Fibroblast of skin of scalp (primary cell): ENCODE results near the gene MYL7.

Source experiments
- DNase-seq: peaks from one replicate; pipeline ENCODE4 v3.0.0-alpha.2; 2013

Gene MYL7

GRCh38 chr7:44098092-44099068 is 42.8 kb downstream of the MYL7 start:
- no peak for DNase-seq

GRCh38 chr7:44097064-44097932 is 43.8 kb downstream of the MYL7 start:
- no peak for DNase-seq

- DNase-seq, result no peak
These were observed 44.7 kb downstream of the MYL7 start for GRCh38 chr7:44096326-44096881.

GRCh38 chr7:44095781-44096180 is 45.4 kb downstream of the MYL7 start:
- no peak for DNase-seq

GRCh38 chr7:44094883-44095592 is 46.1 kb downstream of the MYL7 start:
- DNase-seq, result no peak

- no peak for DNase-seq
These were observed 46.8 kb downstream of the MYL7 start for GRCh38 chr7:44094365-44094764.

GRCh38 chr7:44093102-44093641 is 48.0 kb downstream of the MYL7 start:
- no peak for DNase-seq
